NCI-H82 (cell line): Measurements from ENCODE around the gene ACMSD.
A peak's percentile ranks its signal among the peaks of the same experiment; 100 is the strongest.
"Not testable (repeated sequence)": the region's sequence is repeated elsewhere in the genome, so short reads cannot be mapped to it uniquely, and the experiment has no call there.

Source experiments
- DNase-seq: peaks from one replicate; lab custom pipeline; 2025; lab: John Stamatoyannopoulos, UW

ACMSD gene

GRCh38 chr2:134838143-134838620, at the start of gene ACMSD:
Gene ACMSD (plus strand): TSS chr2:134838616. CDS start chr2:134838683, 67 bp downstream.
- DNase-seq, result no peak

GRCh38 chr2:134790487-134790886, 47.9 kb upstream of the ACMSD start:
- DNase-seq, result peak; percentile 11

- no peak for DNase-seq
These were observed 46.8 kb upstream of the ACMSD start for GRCh38 chr2:134791616-134792015.

GRCh38 chr2:134792186-134792585, 46.2 kb upstream of the ACMSD start:
- DNase-seq, result no peak

GRCh38 chr2:134795765-134796164, 42.7 kb upstream of the ACMSD start:
- no peak for DNase-seq

GRCh38 chr2:134796373-134796772, 42.0 kb upstream of the ACMSD start:
- no peak for DNase-seq

- no peak for DNase-seq
These were observed 38.5 kb upstream of the ACMSD start for GRCh38 chr2:134799936-134800335.

- no peak for DNase-seq
These were observed 38.1 kb upstream of the ACMSD start for GRCh38 chr2:134800341-134800740.

GRCh38 chr2:134803609-134804405, 34.6 kb upstream of the ACMSD start:
- DNase-seq, result not testable (repeated sequence)

GRCh38 chr2:134815741-134816140, 22.7 kb upstream of the ACMSD start:
- DNase-seq, result no peak

GRCh38 chr2:134818321-134818720, 20.1 kb upstream of the ACMSD start:
- DNase-seq, result no peak

- DNase-seq, result no peak
These were observed 19.1 kb upstream of the ACMSD start for GRCh38 chr2:134819334-134819733.

- no peak for DNase-seq
These were observed 15.0 kb upstream of the ACMSD start for GRCh38 chr2:134823431-134823830.

- DNase-seq, result no peak
These were observed 14.6 kb upstream of the ACMSD start for GRCh38 chr2:134823832-134824231.

GRCh38 chr2:134825716-134826115, 12.7 kb upstream of the ACMSD start:
- not testable (repeated sequence) for DNase-seq

GRCh38 chr2:134835471-134835870, 2.9 kb upstream of the ACMSD start:
- DNase-seq, result no peak

GRCh38 chr2:134836986-134837385, 1.4 kb upstream of the ACMSD start:
- DNase-seq, result no peak

GRCh38 chr2:134839649-134840048, 1.2 kb downstream of the ACMSD start:
- no peak for DNase-seq

GRCh38 chr2:134842930-134843490, 4.6 kb downstream of the ACMSD start:
- DNase-seq, result no peak

- no peak for DNase-seq
These were observed 5.6 kb downstream of the ACMSD start for GRCh38 chr2:134843968-134844367.

- DNase-seq, result no peak
These were observed 6.6 kb downstream of the ACMSD start for GRCh38 chr2:134845028-134845427.

- no peak for DNase-seq
These were observed 7.3 kb downstream of the ACMSD start for GRCh38 chr2:134845719-134846118.

GRCh38 chr2:134846213-134846612, 7.8 kb downstream of the ACMSD start:
- DNase-seq, result no peak

- not testable (repeated sequence) for DNase-seq
These were observed 9.2 kb downstream of the ACMSD start for GRCh38 chr2:134847582-134847981.
